H1 (cell line): ENCODE results near the gene MINPP1. TPM values are rescaled to one million over a fixed set of nuclear protein-coding genes. Genes with fewer than 3 reads are reported as not detected.

Source experiments
- CHD1 ChIP-seq: IDR thresholded peaks from 2 replicates; pipeline ENCODE4 v1.6.1; 2012; ENCODE audit warnings: low read depth, low read length, improper control_type of control experiment
- KDM5A ChIP-seq: fragments of 200-600 bp; IDR thresholded peaks from 2 replicates; pipeline ENCODE4 v1.7.1; 2012; ENCODE audit warnings: mild to moderate bottlenecking, low read length, inconsistent platforms, mixed read lengths
- polyA plus RNA-seq, 7 experiments: library from polyadenylated mRNA; depleted of rRNA in 3 of 7; stranded (reverse) in 5 of 7; unstranded in 2 of 7; fragments of >200 nt in 5 of 7; fragments of 200-250 nt in 2 of 7; gene quantifications; 1 replicate in 5 of 7; 2 replicates in 1 of 7; 4 replicates in 1 of 7; pipeline versions ENCODE4 v1.2.1 to v1.2.3, GENCODE V29; 2011 to 2013; ENCODE audit warnings: missing spikeins in 2 of 7, mixed read lengths in 2 of 7
- total RNA-seq: library from RNA; stranded (reverse); fragmentation: NEBNext Ultra II Directional; extraction: Animal tissue kit (Norgen Biotek cat#: 25700); gene quantifications from 2 replicates; pipeline ENCODE4 v1.2.1, GENCODE V29; 2021

MINPP1 gene
- total and polyA plus RNA-seq, 2 of the 8 experiments (the other 6 are each of a cell fraction or from before 2014, with no cell fraction given), result 13.6 to 27.2 TPM

DNA sequence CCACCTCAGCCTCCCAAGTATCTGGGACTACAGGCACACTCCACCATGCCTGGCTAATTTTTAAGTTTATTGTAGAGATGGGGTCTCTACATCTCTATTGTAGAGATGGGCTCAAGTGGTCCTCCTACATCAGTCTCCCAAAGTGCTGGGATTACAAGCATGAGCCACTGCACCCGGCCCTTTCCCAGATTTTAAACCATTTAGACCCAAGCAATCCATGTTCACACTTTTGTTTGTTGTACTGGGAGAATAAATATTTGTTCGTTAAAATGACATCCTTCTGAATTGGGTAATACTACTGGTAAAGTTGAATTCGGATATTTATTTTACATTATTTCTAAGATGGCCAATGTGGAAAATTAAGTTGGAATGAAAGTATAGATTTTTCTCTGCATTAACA is 52.7 kb downstream of the MINPP1 start (continued):
- TF ChIP-seq CHD1 (no peak), KDM5A (no peak)
